Measurements from ENCODE around the gene CD37.
"Not testable (repeated sequence)": the region's sequence is repeated elsewhere in the genome, so short reads cannot be mapped to it uniquely, and the experiment has no call there.

Gene CD37

GRCh38 chr19:49364083-49364737 is 29.0 kb downstream of the CD37 start:
- TF ChIP-seq, protein P1, sequence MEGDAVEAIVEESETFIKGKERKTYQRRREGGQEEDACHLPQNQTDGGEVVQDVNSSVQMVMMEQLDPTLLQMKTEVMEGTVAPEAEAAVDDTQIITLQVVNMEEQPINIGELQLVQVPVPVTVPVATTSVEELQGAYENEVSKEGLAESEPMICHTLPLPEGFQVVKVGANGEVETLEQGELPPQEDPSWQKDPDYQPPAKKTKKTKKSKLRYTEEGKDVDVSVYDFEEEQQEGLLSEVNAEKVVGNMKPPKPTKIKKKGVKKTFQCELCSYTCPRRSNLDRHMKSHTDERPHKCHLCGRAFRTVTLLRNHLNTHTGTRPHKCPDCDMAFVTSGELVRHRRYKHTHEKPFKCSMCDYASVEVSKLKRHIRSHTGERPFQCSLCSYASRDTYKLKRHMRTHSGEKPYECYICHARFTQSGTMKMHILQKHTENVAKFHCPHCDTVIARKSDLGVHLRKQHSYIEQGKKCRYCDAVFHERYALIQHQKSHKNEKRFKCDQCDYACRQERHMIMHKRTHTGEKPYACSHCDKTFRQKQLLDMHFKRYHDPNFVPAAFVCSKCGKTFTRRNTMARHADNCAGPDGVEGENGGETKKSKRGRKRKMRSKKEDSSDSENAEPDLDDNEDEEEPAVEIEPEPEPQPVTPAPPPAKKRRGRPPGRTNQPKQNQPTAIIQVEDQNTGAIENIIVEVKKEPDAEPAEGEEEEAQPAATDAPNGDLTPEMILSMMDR (IDR thresholded peaks at IDR 0.05; ENCODE audit: low read depth, low read length), result no peak
- DNase-seq (ENCODE audit: extremely low read depth, low read depth), result no peak

DNA sequence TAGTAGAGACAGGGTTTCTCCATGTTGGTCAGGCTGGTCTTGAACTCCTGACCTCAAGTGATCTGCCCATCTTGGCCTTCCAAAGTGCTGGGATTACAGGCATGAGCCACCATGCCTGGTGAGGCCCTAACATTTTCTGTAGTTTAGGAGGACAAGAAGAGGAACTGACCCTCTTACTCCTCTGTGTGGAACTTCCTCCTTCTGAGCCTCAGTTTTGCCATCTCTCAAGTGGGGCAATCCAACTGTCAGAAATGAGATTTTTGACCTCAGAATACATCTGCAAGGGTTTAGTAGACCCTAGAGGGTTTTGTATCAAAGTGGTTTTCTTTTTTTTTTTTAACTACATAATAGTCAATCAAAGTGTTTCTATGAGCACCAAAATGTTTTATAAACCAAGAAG is 30.9 kb downstream of the CD37 start:
- no peak for DNase-seq (ENCODE audit: extremely low read depth, low read depth)
- TF ChIP-seq, protein P1 (IDR thresholded peaks at IDR 0.05; ENCODE audit: low read depth, low read length), result no peak

GRCh38 chr19:49368711-49369358 is 33.6 kb downstream of the CD37 start:
- TF ChIP-seq, protein P1 (IDR thresholded peaks at IDR 0.05; ENCODE audit: low read depth, low read length), result no peak

GRCh38 chr19:49371184-49371583 is 36.0 kb downstream of the CD37 start:
- TF ChIP-seq, protein P1 (IDR thresholded peaks at IDR 0.05; ENCODE audit: low read depth, low read length), result no peak
- DNase-seq (ENCODE audit: extremely low read depth, low read depth), result no peak

More at GRCh38 chr19:49368711-49369358, 33.6 kb downstream of the CD37 start:
- DNase-seq (ENCODE audit: extremely low read depth, low read depth), result no peak

DNA sequence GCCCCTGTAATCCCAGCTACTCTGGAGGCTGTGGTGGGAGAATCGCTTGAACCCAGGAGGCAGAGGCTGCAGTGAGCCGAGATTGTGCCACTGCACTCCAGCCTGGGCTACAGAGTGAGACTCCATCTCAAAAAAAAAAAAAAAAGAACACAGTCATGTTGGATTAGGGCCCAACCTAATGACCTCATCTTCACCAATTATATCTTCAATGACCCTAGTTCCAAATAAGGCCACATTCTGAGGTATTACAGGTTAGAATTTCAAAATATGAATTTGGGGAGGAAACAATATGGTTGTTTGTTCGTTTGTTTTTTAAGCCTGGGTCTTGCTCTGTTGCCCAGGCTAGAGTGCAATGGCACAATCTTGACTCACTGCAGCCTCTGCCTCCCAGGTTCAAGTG is 38.0 kb downstream of the CD37 start:
- DNase-seq (ENCODE audit: extremely low read depth, low read depth), result not testable (repeated sequence)

GRCh38 chr19:49374665-49375434 is 39.6 kb downstream of the CD37 start:
- TF ChIP-seq, protein P1 (IDR thresholded peaks at IDR 0.05; ENCODE audit: low read depth, low read length), result no peak
- DNase-seq (ENCODE audit: extremely low read depth, low read depth), result no peak

DNA sequence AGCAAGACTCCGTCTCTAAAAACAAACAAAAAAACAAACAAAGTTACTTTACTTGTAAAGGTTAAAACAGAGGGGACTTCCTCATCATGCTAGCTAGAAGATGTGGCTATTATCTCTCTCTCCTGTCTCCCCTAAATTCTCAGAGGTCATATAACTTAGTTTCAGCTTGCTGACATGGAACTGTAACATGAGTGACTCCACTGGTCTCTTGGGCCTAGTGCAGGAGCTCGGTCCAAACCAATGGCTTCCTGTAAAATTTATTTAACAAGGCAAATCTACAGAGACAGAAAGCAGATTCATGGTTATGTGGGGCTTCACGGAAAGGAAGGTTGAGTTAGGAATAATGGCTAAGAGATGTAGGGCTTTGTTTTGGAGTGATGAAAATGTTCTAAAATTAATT is 43.3 kb downstream of the CD37 start:
- TF ChIP-seq, protein P1 (IDR thresholded peaks at IDR 0.05; ENCODE audit: low read depth, low read length), result no peak
- DNase-seq (ENCODE audit: extremely low read depth, low read depth), result no peak
